GM21529 (cell line): ENCODE data around the gene EEA1.

Experiments used
- ATAC-seq: cut with Tn5 transposase; IDR thresholded peaks from one replicate; pipeline ENCODE4 v1.9.1; 2021; ENCODE audit not compliant: unreplicated experiment

Gene EEA1

GRCh38 chr12:92721130-92721529, 208.0 kb downstream of the EEA1 start:
- no peak for ATAC-seq
